MM.1S (cell line): ENCODE measurements around the gene SPACDR.
A peak's percentile ranks its signal among the peaks of the same experiment; 100 is the strongest.

Experiments used
- DNase-seq: peaks from one replicate; pipeline ENCODE4 v3.0.0-alpha.2; 2015
- H2AFZ ChIP-seq: fragments of 300-600 bp; sonication (generic); 2 replicates; pipeline ENCODE4 v1.6.0; 2016; ENCODE audit warnings: antibody characterized with exemption, low read length
- H3F3A ChIP-seq: fragments of 300-600 bp; sonication (generic); 2 replicates; pipeline ENCODE4 v1.6.1; 2016; ENCODE audit warnings: mild to moderate bottlenecking, antibody characterized with exemption, low read length, moderate library complexity, mixed read lengths; ENCODE audit not compliant: insufficient read depth
- H3K27ac ChIP-seq: fragments of 300-600 bp; sonication (generic); 2 replicates; pipeline ENCODE4 v1.5.1; 2016; ENCODE audit warnings: mild to moderate bottlenecking, low read length
- H3K27me3 ChIP-seq: fragments of 300-600 bp; sonication (generic); replicated peaks from 2 replicates; pipeline ENCODE4 v1.6.0; 2016; ENCODE audit warnings: low read length; ENCODE audit not compliant: insufficient read depth
- H3K36me3 ChIP-seq: fragments of 300-600 bp; sonication (generic); replicated peaks from 2 replicates; pipeline ENCODE4 v1.6.1; 2016; ENCODE audit warnings: mild to moderate bottlenecking, low read length, mixed read lengths; ENCODE audit not compliant: insufficient read depth
- H3K4me1 ChIP-seq: fragments of 300-600 bp; sonication (generic); 2 replicates; pipeline ENCODE4 v1.6.1; 2016; ENCODE audit warnings: low read length, mixed read lengths
- H3K4me2 ChIP-seq: fragments of 300-600 bp; sonication (generic); 2 replicates; pipeline ENCODE4 v1.6.0; 2016; ENCODE audit warnings: low read depth, low read length
- H3K4me3 ChIP-seq: fragments of 300-600 bp; sonication (generic); 2 replicates; pipeline ENCODE4 v1.5.1; 2016; ENCODE audit warnings: low read length, mixed read lengths
- H3K79me2 ChIP-seq: fragments of 300-600 bp; sonication (generic); 2 replicates; pipeline ENCODE4 v1.6.1; 2016; ENCODE audit warnings: mixed run types, low read length, mixed read lengths
- H3K9ac ChIP-seq: fragments of 300-600 bp; sonication (generic); 2 replicates; pipeline ENCODE4 v1.6.1; 2016; ENCODE audit warnings: low read length, mixed read lengths
- H3K9me2 ChIP-seq: fragments of 300-600 bp; sonication (generic); replicated peaks from 2 replicates; pipeline ENCODE4 v1.6.1; 2016; ENCODE audit warnings: mild to moderate bottlenecking, low read length, mixed read lengths; ENCODE audit not compliant: insufficient read depth
- H3K9me3 ChIP-seq: fragments of 300-600 bp; sonication (generic); replicated peaks from 2 replicates; pipeline ENCODE4 v1.6.1; 2016; ENCODE audit warnings: mild to moderate bottlenecking, low read length, mixed read lengths; ENCODE audit not compliant: insufficient read depth
- H4K20me1 ChIP-seq: fragments of 300-600 bp; sonication (generic); 2 replicates; pipeline ENCODE4 v1.6.1; 2016; ENCODE audit warnings: mild to moderate bottlenecking, low read length, moderate library complexity, mixed read lengths; ENCODE audit not compliant: insufficient read depth
- CTCF ChIP-seq: fragments of 300-600 bp; sonication (generic); IDR thresholded peaks from 2 replicates; pipeline ENCODE4 v1.5.1; 2016; ENCODE audit warnings: antibody characterized with exemption, low read length, mixed read lengths
- EZH2 ChIP-seq: fragments of 300-600 bp; sonication (generic); optimal IDR thresholded peaks from 2 replicates; pipeline ENCODE3; 2017; ENCODE audit warnings: low read depth, mild to moderate bottlenecking, antibody characterized with exemption, low read length, mixed read lengths
- EZH2phosphoT487 ChIP-seq: fragments of 300-600 bp; sonication (generic); IDR thresholded peaks from 2 replicates; pipeline ENCODE4 v1.6.1; 2018; ENCODE audit warnings: antibody characterized with exemption, low read length

SPACDR gene

GRCh38 chr7:100476903-100477870, 13.1 kb upstream of the SPACDR start:
- TF ChIP-seq EZH2 (no peak), EZH2phosphoT487 (no peak), CTCF (peak; percentile 17)
- no peak for DNase-seq
- no peaks in the 10 kb centered on the region for H3K36me3 ChIP-seq
- no peaks in the 10 kb centered on the region for H3K9me2 ChIP-seq
- peak overlapping the region; percentile 61 for H3K4me2 ChIP-seq
- no peaks in the 10 kb centered on the region for H3K27me3 ChIP-seq
- no peaks in the 10 kb centered on the region for H4K20me1 ChIP-seq
- peak overlapping the region; percentile 78; the same call in 1 of the 2 replicates for H3K9ac ChIP-seq
- H3F3A ChIP-seq, result peaks cover 3% of the 10 kb centered on the region; the same call in 1 of the 2 replicates
- H3K27ac ChIP-seq, result no peak overlapping the region
- H3K9me3 ChIP-seq, result no peaks in the 10 kb centered on the region
- H3K79me2 ChIP-seq, result peaks cover 40% of the 10 kb centered on the region
- H2AFZ ChIP-seq, result no peak overlapping the region
- H3K4me3 ChIP-seq, result peak overlapping the region; percentile 92
- H3K4me1 ChIP-seq, result peaks cover 8% of the 10 kb centered on the region

GRCh38 chr7:100476101-100476780, 12.2 kb upstream of the SPACDR start:
- H3K9ac ChIP-seq, result no peak overlapping the region
- no peaks in the 10 kb centered on the region for H3K36me3 ChIP-seq

GRCh38 chr7:100475549-100475948, 11.5 kb upstream of the SPACDR start:
- Histone ChIP-seq H3K4me1 (peaks cover 8% of the 10 kb centered on the region; the same call in 1 of the 2 replicates), H4K20me1 (no peaks in the 10 kb centered on the region), H3K9ac (no peak overlapping the region), H3K27me3 (no peaks in the 10 kb centered on the region), H3K4me3 (no peak overlapping the region), H3K9me3 (no peaks in the 10 kb centered on the region), H3K27ac (no peak overlapping the region), H3K36me3 (no peaks in the 10 kb centered on the region), H3K4me2 (no peak overlapping the region), H3K9me2 (no peaks in the 10 kb centered on the region), H3K79me2 (peaks cover 40% of the 10 kb centered on the region), H2AFZ (no peak overlapping the region), H3F3A (peaks cover 3% of the 10 kb centered on the region)
- DNase-seq, result no peak
- no peak for TF ChIP-seq EZH2
- no peak for TF ChIP-seq EZH2phosphoT487
- TF ChIP-seq CTCF, result no peak

More at GRCh38 chr7:100476101-100476780, 12.2 kb upstream of the SPACDR start:
- Histone ChIP-seq H3K9me2 (no peaks in the 10 kb centered on the region), H3K4me3 (no peak overlapping the region), H3K27ac (no peak overlapping the region), H3F3A (peaks cover 3% of the 10 kb centered on the region), H3K4me1 (peaks cover 8% of the 10 kb centered on the region; the same call in 1 of the 2 replicates), H3K4me2 (peak overlapping the region; percentile 61; the same call in 1 of the 2 replicates), H3K27me3 (no peaks in the 10 kb centered on the region), H3K79me2 (peaks cover 40% of the 10 kb centered on the region), H4K20me1 (no peaks in the 10 kb centered on the region), H2AFZ (no peak overlapping the region), H3K9me3 (no peaks in the 10 kb centered on the region)
- no peak for DNase-seq
- TF ChIP-seq EZH2phosphoT487 (no peak), EZH2 (no peak), CTCF (no peak)
